ENCODE results near the gene CARS2.

DNA sequence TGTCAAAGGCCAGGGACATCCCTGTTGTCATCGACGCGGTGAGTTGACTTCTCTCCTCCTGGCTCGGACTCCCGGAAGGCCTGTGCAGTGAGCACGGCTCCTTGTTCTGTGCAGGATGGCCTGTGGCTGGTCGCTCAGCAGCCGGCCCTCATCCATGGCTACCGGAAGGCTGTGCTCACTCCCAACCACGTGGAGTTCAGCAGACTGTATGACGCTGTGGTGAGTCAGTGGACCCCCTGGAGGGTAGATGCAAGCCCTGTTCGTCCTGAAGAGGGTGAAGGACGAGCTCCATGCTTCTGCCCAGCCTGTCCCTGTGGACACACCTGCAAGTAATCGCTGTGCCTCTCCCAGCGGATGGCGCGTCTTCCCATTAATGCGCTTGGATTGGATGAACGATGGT, 71.4 kb downstream of the CARS2 start:
- TF ChIP-seq EZH2phosphoT487 (IDR thresholded peaks at IDR 0.05; ENCODE audit: insufficient read depth, low read depth) (no peak), EZH2 (IDR thresholded peaks at IDR 0.05; ENCODE audit: insufficient read depth, poor library complexity, severe bottlenecking) (no peak)
